HG03103 (cell line): Measurements from ENCODE around the gene KCNH3.
"Not testable (repeated sequence)": the region's sequence is repeated elsewhere in the genome, so short reads cannot be mapped to it uniquely, and the experiment has no call there.

Experiments used
- ATAC-seq: cut with Tn5 transposase; IDR thresholded peaks from one replicate; pipeline ENCODE4 v1.9.1; 2021; ENCODE audit warnings: low read depth; ENCODE audit not compliant: unreplicated experiment

KCNH3 gene

GRCh38 chr12:49582850-49583249 is 44.0 kb downstream of the KCNH3 start:
- ATAC-seq = no peak

- ATAC-seq = no peak
These were observed 44.7 kb downstream of the KCNH3 start for GRCh38 chr12:49583366-49584094.

- no peak for ATAC-seq
These were observed 45.8 kb downstream of the KCNH3 start for GRCh38 chr12:49584591-49584990.

- no peak for ATAC-seq
These were observed 46.9 kb downstream of the KCNH3 start for GRCh38 chr12:49585477-49586459.

- ATAC-seq = no peak
These were observed 48.5 kb downstream of the KCNH3 start for GRCh38 chr12:49587174-49587908.

GRCh38 chr12:49588281-49588680 is 49.5 kb downstream of the KCNH3 start:
- ATAC-seq = no peak

GRCh38 chr12:49588721-49589516 is 50.1 kb downstream of the KCNH3 start:
- ATAC-seq = no peak

GRCh38 chr12:49598527-49598926 is 59.7 kb downstream of the KCNH3 start:
- no peak for ATAC-seq

- ATAC-seq = no peak
These were observed 61.1 kb downstream of the KCNH3 start for GRCh38 chr12:49599961-49600360.

GRCh38 chr12:49603721-49604120 is 64.9 kb downstream of the KCNH3 start:
- ATAC-seq = no peak

- no peak for ATAC-seq
These were observed 66.0 kb downstream of the KCNH3 start for GRCh38 chr12:49604856-49605255.

- not testable (repeated sequence) for ATAC-seq
These were observed 66.7 kb downstream of the KCNH3 start, which contains the start of gene FAM186B for GRCh38 chr12:49605539-49605938. Gene FAM186B, minus strand, starts transcription at chr12:49605639. Its CDS starts 162 bp downstream, at chr12:49605477.
